Lung microvascular endothelial cell (primary cell): ENCODE data around the gene PIK3AP1. TPM values are rescaled to one million over a fixed set of nuclear protein-coding genes. Genes with fewer than 3 reads are reported as not detected.
"Not testable (repeated sequence)": the region's sequence is repeated elsewhere in the genome, so short reads cannot be mapped to it uniquely, and the experiment has no call there.

Experiments
- DNase-seq, 2 donors: peaks; one replicate each; pipeline versions ENCODE4 v3.0.0 to v3.0.0-alpha.2; 2010; ENCODE audit warnings: low read depth in 2 of 2
- total RNA-seq: library from RNA; depleted of rRNA; stranded (reverse); fragments of >200 nt; gene quantifications from 2 replicates; pipeline ENCODE4 v1.2.1, GENCODE V29; 2014

Gene PIK3AP1
- total RNA-seq, 1 donor from 2014 or later, result not detected

DNA sequence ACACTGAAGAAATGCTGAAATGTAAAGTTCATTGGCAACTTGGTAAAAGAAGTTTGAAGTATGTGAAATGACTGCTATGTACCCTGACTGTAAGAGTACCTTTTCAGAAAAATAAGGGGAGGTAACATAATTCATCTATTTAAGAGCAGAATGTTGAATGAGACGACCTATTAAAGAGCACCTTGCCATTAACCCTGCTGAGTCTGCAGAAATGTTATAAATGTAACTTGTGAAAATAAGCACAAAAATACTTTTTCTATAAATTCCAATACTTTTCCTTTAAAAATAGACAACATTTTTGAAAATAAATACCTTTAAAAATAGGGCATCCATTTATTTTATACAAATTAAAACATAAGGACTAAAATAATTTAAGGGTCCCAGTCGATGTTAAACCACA, 141.2 kb downstream of the PIK3AP1 start:
- no peak for DNase-seq

DNA sequence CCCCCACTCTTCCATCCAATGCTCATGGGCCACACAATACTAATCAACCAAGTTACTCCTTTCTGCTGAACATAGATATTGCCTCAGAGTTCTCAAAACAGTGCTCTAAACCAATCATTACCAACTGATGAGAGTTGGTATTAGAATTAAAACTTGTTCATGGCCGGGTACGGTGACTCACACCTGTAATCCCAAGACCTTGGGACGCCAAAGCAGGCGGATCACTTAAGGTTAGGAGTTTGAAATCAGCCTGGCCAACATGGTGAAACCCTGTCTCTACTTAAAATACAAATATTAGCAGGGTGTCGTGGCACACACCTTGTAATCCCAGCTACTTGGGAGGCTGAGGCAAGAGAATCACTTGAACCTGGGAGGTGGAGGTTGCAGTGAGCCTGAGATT, 141.7 kb downstream of the PIK3AP1 start:
- no peak for DNase-seq

DNA sequence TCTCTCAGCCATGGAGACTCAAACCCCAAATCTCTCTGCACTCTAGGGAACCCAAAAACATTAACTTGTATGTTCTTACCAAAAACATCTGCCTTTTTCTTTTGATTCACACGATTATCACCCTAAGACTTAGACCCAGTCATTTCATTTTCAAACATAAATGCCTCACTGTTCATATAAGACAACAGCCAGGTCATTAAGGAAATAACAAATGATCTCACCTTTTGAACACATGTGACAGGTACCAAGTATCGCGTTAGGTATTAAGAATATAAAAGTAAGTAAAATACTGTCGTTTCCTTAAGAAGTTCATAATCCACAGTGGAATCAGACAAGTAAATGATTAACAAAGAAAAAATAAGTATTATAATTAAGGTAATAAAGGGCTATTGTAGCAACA, 142.3 kb downstream of the PIK3AP1 start:
- DNase-seq, result no peak

DNA sequence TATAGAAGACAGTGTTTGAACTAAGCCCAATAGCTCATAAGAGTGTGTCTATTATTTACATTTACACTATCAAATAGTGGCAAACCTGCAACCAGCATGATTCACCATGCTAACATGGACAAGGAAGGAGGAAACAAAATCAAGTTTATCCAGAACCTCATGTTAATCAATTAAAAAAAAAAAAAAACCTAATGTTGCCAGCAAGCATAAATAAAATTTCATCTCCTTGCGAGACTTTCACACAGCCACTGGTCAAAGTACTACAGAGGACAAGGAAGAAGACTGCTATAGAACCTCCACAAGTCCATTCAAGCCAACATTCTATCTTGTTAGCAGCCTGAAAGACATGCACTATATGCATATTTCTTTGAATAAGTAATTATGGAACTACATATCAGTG, 143.2 kb downstream of the PIK3AP1 start:
- DNase-seq, result no peak

DNA sequence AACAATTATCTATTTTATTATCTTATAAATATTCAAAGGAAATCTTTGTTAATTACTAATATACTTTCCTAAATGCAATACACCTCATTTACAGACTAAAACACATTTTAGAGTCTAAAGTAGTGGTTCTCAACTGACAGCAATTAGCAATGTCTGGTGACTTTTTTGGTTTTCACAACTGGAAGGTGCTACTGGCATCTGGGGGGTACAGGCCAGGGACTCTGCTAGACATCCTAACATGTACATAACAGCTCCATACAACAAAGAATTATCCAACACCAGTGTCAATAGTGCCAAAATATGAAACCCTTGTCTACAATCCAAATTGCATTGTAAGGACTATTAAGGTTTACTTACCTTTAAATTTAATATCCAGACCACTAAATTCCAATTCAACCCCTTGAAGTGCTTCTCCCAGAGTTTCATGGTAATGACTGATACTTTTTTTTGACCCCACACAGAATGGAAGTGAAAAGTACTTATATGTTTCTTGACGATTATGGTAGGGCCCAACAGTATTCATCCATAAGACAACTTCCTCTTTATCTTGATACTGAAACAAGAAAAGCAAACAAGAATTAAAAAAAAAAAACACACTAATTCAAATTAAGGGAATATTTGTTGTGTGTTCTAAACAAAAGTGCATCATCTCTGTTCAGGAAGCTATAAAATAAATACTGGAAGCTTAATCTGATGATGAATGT, 143.9 kb downstream of the PIK3AP1 start:
- no peak for DNase-seq

DNA sequence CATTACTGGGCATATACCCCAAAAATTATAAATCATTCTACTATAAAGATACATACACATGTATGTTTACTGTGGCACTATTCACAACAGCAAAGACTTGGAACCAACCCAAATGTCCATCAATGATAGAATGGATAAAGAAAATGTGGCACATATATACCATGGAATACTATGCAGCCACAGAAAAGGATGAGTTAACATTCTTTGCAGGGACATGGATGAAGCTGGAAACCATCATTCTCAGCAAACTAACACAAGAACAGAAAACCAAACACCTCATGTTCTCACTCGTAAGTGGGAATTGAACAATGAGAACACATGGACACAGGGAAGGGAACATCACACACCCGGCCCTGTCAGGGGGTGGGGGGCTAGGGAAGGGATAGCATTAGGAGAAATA, 145.8 kb downstream of the PIK3AP1 start:
- DNase-seq, result not testable (repeated sequence)

DNA sequence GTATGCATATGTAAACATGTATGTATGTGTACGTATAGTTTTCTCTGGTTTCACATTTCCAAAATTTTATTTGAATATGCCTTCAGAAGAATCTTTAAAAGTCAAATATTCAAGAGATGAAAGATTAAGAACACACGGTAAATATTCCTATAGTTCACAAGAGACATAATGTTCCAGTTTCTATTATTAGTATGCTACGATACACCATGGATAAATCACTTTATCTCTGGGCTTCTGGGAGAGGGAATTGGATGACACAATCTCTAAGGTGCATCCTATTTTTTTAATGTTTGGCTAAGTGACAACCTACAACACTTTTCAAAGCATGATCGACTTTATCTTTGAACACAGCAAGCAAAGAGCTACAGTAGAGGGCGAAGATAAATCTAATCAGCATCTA, 147.3 kb downstream of the PIK3AP1 start:
- DNase-seq, result no peak

DNA sequence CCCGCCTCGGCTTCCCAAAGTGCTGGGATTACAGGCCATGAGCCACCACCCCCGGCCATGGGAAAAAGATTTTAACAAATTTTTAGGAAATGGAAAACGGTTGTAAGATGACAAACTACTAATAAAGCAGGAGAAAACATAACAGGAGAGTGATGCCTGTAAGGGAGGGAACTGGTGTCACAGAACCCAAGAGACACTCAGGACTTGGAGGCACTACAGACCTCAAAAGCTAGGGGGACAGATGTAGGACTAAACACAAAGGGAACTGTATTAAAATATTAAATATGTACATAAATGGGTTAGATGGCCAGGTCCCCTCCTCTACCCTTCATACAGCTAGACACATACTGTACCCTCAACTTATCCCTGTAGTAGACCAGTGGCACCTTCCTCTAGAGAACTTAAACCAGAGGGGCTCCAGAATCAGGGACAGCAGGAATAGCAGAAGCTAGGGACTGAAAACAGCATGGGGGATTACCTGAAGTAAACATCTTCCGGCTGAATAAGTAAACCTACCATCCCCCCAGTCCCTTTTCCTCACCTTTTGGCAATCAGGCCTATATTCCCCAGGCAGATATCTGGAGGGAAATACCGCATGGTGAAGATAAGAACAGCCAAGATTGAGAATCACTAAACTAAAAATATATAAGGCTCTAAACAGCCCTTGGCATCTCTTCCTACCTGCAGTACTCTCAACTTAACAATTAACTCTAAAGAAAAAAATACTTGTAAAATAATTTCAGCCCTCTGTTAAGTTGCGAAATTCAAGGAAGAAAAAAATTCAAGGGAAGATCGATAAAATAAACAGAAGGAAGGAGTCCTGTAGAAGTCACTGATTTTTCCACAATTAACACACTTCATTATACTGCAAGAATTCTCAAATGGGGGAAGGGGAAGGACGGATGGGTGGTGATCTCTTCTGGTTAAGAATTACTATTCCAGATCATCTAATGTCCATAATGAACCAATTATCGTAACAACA, 149.0 kb downstream of the PIK3AP1 start:
- DNase-seq, result no peak

DNA sequence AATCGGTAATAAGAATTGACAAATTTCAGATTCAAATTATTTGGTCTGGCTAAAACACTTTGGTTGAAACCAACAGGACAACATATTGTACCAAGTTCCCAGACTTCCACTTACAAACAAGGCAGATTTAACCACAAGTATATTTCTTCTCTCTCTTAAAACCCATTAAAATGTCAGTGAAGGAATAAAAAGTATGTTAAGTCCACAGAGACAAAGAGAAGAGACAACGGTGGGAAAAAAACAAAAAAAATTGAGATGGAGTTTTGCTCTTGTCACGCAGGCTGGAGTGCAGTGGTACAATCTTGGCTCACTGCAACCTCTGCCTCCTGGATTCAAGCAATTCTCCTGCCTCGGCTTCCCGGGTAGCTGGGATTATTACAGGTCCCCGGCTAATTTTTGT, 149.8 kb downstream of the PIK3AP1 start:
- no peak for DNase-seq

DNA sequence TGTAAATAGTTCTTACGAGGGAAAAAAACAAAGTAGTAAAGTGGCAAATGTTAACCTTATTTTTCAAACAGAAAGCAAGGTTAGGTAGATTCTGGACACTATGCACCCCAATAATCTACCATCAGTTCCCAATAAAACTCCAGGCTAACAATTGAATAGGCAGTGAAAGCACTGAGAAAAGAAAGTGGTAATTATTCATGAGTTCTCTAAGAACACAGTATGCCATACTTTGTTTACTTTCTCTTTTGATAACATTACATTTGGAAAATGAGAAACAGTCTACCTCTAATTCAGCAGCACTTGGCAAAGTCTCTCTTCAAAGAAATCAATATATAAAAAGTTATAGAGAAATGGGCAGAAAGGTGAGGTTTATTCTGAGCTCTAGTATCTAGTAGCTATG, 151.9 kb downstream of the PIK3AP1 start:
- DNase-seq, result no peak

DNA sequence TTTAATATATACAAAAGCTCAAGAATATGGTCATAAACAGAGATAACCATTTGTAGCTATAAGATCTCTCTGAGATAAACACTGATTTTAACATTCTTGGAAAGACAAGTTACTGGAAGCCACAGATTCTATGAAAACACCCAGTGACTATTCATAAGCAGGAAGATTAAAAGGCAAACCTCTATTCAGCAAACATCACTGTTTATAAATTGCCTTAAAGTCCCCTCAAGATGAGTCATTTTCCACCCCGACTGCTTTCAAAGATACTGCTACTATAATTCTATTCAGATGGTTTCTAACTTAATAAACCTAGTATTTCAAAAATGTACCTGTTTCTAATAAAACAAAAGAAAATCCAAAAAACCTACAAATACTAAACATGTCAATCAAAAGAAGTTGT, 154.5 kb downstream of the PIK3AP1 start:
- peak; percentile 13 to 71 for DNase-seq

DNA sequence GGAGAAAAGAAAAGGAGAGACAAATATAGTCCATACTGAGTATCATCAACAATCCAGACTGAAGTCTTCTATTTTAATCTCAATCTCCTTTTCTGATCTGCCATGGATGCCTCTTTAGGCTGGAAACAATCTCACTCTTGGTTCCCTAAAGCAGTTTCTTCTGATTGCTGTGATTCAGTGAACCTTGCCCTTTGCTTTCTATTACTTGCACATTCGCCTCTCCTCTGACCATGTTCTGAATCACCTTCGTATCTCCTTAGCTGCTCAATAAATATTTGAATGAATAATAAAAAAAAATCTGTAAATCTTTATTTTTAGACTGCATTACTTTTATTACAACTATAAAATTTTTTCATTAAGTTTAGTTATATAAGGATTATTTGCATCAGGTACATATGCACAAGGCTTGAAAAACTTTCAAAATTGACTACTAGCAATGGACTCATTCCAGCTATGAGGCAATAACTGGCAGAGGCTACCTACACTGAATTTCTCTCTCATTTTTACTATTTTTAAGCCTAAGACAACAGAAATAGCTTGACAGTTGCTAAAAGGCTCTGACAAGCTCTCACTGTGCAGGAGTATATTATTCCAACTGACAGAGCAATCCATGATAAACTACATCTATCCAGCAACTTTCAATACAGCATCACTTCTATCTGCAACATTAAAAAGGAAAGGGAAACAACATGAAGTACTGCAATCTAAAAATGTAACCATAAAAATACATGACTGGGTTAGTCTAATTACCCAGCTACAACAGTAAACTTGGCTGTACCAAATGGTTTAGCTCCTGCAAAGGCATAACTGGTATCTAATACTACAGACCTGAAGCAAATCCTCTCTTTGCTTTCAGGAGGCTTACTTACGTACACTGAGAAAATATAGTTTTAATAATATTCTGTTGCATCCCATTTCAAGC, 159.1 kb downstream of the PIK3AP1 start:
- no peak for DNase-seq

DNA sequence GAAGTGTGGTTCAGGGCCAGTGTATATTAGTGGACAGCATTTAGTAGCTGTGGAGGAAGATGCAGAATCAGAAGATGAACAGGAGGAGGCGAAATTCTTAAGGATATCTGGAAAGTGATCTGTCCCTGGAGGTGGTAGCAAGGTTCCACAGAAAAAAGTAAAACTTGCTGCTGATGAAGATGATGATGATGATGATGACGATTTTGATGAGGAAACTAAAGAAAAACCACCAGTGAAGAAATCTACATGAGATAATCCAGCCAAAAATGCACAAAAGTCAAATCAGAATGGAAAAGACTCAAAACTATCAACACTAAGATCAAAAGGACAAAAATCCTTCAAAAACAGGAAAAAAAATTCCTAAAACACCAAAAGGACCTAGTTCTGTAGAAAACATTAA, 159.8 kb downstream of the PIK3AP1 start:
- no peak for DNase-seq

DNA sequence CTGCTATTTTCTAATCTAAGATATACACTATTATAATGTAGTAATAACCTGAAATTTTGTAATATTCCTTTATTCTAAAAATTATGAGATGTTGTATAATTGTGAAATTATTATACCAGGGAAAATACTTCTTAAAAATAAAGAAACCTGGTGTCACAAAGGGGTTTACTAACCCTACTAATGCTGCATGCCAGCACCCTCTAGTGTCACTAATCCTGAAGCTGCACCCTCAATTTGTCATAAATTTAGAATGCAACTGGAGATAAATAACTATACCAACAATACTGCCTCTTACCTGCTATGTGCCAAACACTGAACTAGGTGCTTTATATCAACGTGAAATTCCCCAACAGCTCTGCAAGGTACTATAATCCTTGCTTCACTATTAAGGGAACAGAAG, 164.3 kb downstream of the PIK3AP1 start:
- peak; percentile 20 to 46 for DNase-seq

DNA sequence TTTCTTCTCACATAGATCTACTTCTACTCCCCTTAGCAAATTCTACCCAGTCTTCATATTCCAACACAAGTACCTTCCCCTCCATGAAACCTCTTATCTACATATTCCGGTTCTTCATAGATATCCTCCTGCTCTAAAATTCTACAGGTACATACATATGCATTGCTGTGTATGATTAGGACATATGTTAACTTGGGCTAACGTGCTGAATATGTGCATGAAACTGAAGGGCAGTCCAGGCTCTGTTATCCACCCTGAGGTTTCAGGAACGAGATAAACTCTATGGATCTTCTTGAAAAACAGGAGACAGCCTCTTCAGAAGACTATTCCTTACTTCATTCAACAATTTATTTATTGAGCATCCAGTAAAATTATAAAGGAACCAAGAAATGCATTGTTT, 165.0 kb downstream of the PIK3AP1 start:
- DNase-seq, result no peak

DNA sequence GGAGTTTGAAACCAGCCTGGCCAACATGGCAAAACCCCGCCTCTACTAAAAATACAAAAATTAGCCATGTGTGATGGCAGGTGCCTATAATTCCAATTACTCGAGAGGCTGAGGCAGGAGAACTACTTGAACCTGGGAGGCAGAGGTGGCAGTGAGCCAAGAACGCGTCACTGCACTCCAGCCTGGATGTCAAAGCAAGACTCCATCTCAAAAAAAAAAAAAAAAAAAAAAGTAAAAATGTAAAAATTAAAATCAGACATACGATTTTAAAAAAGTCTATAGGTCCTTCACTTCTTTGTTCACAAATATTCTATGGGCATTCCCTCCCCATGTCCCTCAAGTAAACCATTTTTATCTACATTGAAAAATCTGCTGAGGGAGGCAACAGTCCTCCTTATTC, 171.7 kb downstream of the PIK3AP1 start:
- no peak for DNase-seq

DNA sequence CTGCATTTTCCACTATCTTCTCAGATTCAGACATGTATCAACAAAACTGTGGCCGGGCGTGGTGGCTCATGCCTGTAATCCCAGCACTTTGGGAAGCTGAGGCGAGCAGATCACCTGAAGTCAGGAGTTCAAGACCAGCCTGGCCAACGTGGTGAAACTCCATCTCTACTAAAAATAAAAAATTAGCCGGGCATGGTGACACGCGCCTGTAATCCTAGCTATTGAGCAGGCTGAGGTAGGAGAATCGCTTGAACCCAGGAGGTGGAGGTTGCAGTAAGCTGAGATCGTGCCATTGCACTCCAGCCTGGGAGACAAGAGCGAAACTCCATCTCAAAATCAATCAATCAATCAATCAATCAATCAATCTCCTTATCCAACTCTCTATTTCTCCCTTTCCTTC, 174.8 kb downstream of the PIK3AP1 start:
- DNase-seq, result not testable (repeated sequence)
